Peyer's patch (tissue), 4 donors: ENCODE results near the gene SIPA1L3. TPM values are rescaled to one million over a fixed set of nuclear protein-coding genes. Genes with fewer than 3 reads are reported as not detected.
A peak's percentile ranks its signal among the peaks of the same experiment; 100 is the strongest.

ENCODE experiments used
- DNase-seq, 3 donors: peaks; one replicate each; pipeline ENCODE4 v3.0.0-alpha.2; 2017 to 2019
- H3K27ac ChIP-seq, 4 donors: fragments of 200-600 bp; sonication (generic); one replicate each; pipeline ENCODE4 v1.5.1; 2016 to 2019
- H3K27me3 ChIP-seq, 2 donors: fragments of 200-600 bp; sonication (generic); one replicate each; pipeline ENCODE4 v1.5.1; 2019
- H3K36me3 ChIP-seq, 3 donors: fragments of 200-600 bp; sonication (generic); one replicate each; pipeline ENCODE4 v1.5.1; 2016 to 2019
- H3K4me1 ChIP-seq, 4 donors: fragments of 200-600 bp; sonication (generic); one replicate each; pipeline ENCODE4 v1.5.1; 2016 to 2019
- H3K4me3 ChIP-seq, 4 donors: fragments of 200-600 bp; sonication (generic); 1 replicate in 3 of 4; 2 replicates in 1 of 4; pipeline ENCODE4 v1.5.1; 2016 to 2019; ENCODE audit warnings: mild to moderate bottlenecking in 1 of 4
- H3K9me3 ChIP-seq, 4 donors: fragments of 200-600 bp; sonication (generic); one replicate each; pipeline ENCODE4 v1.5.1; 2016 to 2019; ENCODE audit warnings: mild to moderate bottlenecking in 1 of 4
- POLR2A ChIP-seq, 2 donors: fragments of 450-650 bp; IDR thresholded peaks; one replicate each; pipeline ENCODE4 v1.5.1; 2017; ENCODE audit warnings: antibody characterized with exemption in 2 of 2, mild to moderate bottlenecking in 2 of 2, moderate library complexity in 2 of 2
- total RNA-seq, 4 donors: library from RNA; depleted of rRNA; stranded (reverse); fragments of >200 nt; gene quantifications; one replicate each; pipeline ENCODE4 v1.1.0, GENCODE V29; 2016
- TF ChIP-seq, protein P1 (sequence below), 6 experiments: fragments of 450-650 bp in 4 of 6; fragments of 200-600 bp in 2 of 6; sonication (generic) in 1 of 6; IDR thresholded peaks; one replicate each; pipeline ENCODE4 v1.5.1; 2017 to 2019; ENCODE audit warnings: antibody characterized with exemption in 6 of 6, mild to moderate bottlenecking in 3 of 6, moderate library complexity in 1 of 6

The SIPA1L3 gene
- total RNA-seq, 4 donors from 2014 or later = 63.5 to 304 (median 264) TPM

DNA sequence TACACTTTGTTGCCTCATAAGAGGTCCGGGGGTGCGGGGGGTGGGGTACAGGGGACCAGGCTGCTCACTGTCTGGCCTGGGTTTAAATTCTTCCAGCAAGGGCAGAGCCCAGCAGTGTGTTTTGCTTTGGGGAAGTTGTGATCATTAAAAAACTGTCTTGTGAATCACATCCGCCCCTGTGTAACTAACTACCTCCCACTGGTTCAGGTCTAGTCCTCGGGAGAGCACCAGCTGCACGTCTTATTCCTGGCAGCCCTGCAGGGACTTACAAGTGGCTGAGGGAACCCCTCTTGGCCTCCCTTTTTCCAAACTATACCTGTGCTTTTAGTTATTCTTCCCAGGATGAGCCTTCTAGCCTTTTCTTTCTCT is 127.5 kb downstream of the SIPA1L3 start:
- peaks cover 0 to 20% (median 1%) of the 10 kb centered on the region in 4 donors for H3K4me1 ChIP-seq
- peaks cover 0 to 8% (median 0%) of the 10 kb centered on the region in 3 donors for H3K36me3 ChIP-seq
- peak overlapping the region in 1 of 4 donors; percentile 6 for H3K4me3 ChIP-seq
- H3K27me3 ChIP-seq = no peaks in the 10 kb centered on the region
- no peak for TF ChIP-seq POLR2A (IDR thresholded peaks at IDR 0.05)
- TF ChIP-seq, protein P1, sequence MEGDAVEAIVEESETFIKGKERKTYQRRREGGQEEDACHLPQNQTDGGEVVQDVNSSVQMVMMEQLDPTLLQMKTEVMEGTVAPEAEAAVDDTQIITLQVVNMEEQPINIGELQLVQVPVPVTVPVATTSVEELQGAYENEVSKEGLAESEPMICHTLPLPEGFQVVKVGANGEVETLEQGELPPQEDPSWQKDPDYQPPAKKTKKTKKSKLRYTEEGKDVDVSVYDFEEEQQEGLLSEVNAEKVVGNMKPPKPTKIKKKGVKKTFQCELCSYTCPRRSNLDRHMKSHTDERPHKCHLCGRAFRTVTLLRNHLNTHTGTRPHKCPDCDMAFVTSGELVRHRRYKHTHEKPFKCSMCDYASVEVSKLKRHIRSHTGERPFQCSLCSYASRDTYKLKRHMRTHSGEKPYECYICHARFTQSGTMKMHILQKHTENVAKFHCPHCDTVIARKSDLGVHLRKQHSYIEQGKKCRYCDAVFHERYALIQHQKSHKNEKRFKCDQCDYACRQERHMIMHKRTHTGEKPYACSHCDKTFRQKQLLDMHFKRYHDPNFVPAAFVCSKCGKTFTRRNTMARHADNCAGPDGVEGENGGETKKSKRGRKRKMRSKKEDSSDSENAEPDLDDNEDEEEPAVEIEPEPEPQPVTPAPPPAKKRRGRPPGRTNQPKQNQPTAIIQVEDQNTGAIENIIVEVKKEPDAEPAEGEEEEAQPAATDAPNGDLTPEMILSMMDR (IDR thresholded peaks at IDR 0.05) = no peak
- H3K9me3 ChIP-seq = no peaks in the 10 kb centered on the region
- peak overlapping the region in 2 of 4 donors; percentile 78 to 85 for H3K27ac ChIP-seq
- DNase-seq = no peak

DNA sequence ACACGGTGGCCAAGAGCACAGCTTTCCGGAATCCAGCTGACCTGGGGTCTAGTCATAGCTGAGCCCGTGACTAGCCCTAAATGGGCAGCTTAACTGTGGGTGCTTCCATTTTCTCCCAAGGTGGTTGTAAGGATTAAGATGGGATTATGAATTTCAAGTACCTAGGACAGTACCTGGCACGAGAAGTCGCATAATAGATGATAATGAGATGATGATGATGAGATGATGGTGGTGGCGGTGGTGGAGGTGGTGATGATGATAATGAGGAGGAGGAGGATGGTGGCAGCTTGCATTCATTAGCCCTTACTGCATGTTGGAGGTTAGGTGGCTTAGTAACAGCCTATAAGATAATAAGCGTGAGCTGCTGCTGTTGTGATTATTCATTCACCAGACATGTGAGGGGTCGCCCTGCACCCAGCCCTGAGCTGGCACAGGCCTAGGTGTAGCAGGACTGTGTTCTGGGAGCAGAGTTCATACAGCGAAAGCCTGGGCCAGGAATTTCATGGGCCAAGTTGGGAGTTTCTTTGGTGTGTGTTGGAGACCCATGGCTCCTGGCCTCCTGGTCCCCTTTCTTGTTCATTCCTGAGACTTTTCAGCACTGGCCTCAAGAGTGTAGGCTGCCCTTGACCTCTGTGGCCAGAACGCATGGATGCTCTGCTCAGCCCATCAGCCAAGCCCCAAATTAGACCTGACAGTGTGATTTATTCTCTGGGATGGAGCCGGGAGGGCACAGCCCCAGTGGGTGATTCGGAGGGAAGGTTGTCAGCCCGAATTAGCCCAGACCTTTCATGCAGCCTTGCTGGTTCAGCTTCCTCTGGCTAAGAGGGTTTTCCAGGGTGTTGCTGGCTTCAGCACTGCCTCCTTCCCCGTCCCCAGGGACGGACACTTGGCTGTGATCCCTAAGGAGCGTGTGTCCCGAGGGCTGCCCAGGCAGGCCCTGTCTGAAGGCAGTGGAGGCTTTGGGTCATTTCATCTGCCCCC is 128.8 kb downstream of the SIPA1L3 start:
- Histone ChIP-seq H3K4me1 (peaks cover 0 to 20% (median 1%) of the 10 kb centered on the region in 4 donors), H3K27me3 (no peaks in the 10 kb centered on the region), H3K36me3 (no peaks in the 10 kb centered on the region), H3K27ac (no peak overlapping the region), H3K9me3 (no peaks in the 10 kb centered on the region), H3K4me3 (no peak overlapping the region)
- DNase-seq = no peak
- TF ChIP-seq POLR2A (IDR thresholded peaks at IDR 0.05) = no peak
- TF ChIP-seq, protein P1 (IDR thresholded peaks at IDR 0.05) = no peak

DNA sequence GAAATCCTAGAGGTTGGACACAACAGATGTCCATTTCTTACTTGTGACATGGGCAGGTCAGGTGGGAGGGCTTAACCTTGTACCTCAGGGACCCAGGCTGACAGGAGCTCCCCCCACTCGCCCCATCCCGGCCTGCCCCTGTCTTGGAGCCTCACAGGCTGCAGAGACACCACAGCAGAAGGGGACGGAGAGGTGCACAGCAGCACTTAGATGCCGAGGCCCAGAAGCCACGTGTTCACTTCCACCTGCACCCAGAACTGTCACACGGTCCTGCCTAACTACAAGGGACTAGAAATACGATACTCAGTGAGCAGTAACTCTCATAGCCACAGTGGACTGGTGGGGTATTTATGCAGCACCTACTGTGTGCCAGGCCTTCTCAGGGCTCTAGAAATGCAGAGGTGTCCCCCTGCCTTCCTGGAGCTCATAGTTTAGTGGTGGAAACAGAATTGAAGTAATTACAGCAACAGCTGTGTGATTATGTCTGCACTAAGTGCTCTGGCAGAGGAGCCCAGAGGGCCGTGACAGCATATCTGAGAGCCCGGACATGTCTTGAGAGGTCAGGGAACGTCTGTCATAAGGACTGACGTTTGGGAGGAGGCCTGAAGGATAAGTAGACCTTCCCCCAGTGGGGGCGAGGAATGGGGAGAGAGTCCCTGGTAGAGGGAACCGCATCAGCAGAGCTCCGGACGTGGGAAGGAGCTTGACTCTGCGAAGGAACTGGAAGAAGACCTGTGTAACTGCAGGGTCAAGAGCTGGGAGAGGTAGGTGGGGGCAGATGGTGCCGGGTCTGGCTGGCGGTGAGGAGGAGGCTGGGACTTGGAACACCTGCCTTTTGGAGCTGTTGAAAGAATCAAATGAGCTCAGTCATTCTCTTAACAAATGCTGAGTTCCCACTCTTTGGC is 130.0 kb downstream of the SIPA1L3 start:
- Histone ChIP-seq H3K27me3 (no peaks in the 10 kb centered on the region), H3K9me3 (no peaks in the 10 kb centered on the region), H3K27ac (no peak overlapping the region), H3K4me3 (no peak overlapping the region), H3K36me3 (no peaks in the 10 kb centered on the region), H3K4me1 (peaks cover 0 to 20% (median 1%) of the 10 kb centered on the region in 4 donors)
- no peak for DNase-seq
- TF ChIP-seq POLR2A (IDR thresholded peaks at IDR 0.05) = no peak
- TF ChIP-seq, protein P1 (IDR thresholded peaks at IDR 0.05) = no peak

DNA sequence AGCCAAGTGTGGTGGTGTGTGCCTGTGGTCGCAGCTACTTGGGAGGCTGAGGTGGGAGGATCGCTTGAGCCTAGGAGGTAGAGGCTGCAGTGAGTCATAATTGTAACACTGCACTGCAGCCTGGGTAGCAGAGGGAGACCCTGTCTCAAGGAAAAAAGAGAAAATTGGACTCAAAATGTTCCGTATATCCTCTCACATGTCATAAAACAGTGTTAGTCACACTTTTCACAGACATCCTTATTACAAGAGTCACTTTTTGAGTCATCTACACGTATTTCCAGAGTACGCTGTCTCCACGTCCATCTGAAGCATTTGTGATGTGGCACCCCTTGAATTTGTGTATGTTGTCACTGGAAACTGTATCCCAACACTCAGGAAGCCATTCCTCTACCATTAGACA is 133.0 kb downstream of the SIPA1L3 start:
- no peak overlapping the region for H3K4me3 ChIP-seq
- H3K27ac ChIP-seq = no peak overlapping the region
- no peaks in the 10 kb centered on the region for H3K27me3 ChIP-seq
- no peak for TF ChIP-seq POLR2A (IDR thresholded peaks at IDR 0.05)
- TF ChIP-seq, protein P1 (IDR thresholded peaks at IDR 0.05) = no peak
- H3K4me1 ChIP-seq = peaks cover 0 to 7% (median 0%) of the 10 kb centered on the region in 4 donors
- no peaks in the 10 kb centered on the region for H3K36me3 ChIP-seq
- H3K9me3 ChIP-seq = no peaks in the 10 kb centered on the region
- DNase-seq = no peak

DNA sequence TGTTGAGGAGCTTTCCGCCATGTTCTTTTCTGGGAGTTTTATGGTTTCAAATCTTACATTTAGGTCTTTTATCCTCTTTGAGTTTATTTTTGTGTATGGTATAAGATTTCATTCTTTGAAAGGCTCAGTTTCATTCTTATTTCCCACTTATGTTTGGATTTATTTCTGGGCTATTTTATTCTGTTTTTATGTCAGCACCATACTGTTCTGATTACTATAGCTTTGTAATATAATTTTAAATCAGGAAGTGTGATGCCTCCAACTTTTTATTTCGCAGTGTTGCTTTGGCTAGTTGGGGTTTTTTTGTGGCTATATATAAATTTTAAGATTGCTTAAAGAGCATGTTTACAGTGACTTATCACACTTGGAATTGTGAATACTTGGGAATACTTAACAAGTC is 135.1 kb downstream of the SIPA1L3 start:
- Histone ChIP-seq H3K27me3 (no peaks in the 10 kb centered on the region), H3K27ac (no peak overlapping the region), H3K9me3 (no peaks in the 10 kb centered on the region), H3K36me3 (no peaks in the 10 kb centered on the region), H3K4me3 (no peak overlapping the region), H3K4me1 (peaks cover 0 to 15% (median 7%) of the 10 kb centered on the region in 4 donors)
- TF ChIP-seq, protein P1 (IDR thresholded peaks at IDR 0.05) = no peak
- TF ChIP-seq POLR2A (IDR thresholded peaks at IDR 0.05) = no peak
- DNase-seq = no peak
